Pancreas (tissue), 10 donors: ENCODE results near the gene MYO7B. TPM values are rescaled to one million over a fixed set of nuclear protein-coding genes. Genes with fewer than 3 reads are reported as not detected.

Experiments used
- ATAC-seq, 4 donors: fragments of 200-7000 bp; cut with Tn5 transposase; one replicate each; pipeline versions ENCODE4 v1.8.0 to v1.9.1; 2020; ENCODE audit warnings: mild to moderate bottlenecking in 4 of 4, moderate library complexity in 4 of 4
- DNase-seq, 6 donors: peaks; one replicate each; pipeline ENCODE4 v3.0.0-alpha.2; 2020
- FAIRE-seq: peaks from 2 replicates; lab custom pipeline; 2012; peaks lifted over from hg19 to GRCh38; lab: Jason Lieb, UNC
- H3K27ac ChIP-seq, 4 donors: fragments of 200-600 bp; sonication (generic); 1 replicate in 3 of 4; 2 replicates in 1 of 4; pipeline versions ENCODE4 v1.5.0 to v1.8.0; 2020
- H3K27me3 ChIP-seq, 4 donors: fragments of 200-600 bp; one replicate each; pipeline ENCODE4 v1.8.0; 2021
- H3K36me3 ChIP-seq, 3 donors: fragments of 200-600 bp; sonication (generic) in 1 of 3; one replicate each; pipeline versions ENCODE4 v1.5.0 to v1.8.0; 2020 to 2021
- H3K4me1 ChIP-seq, 3 donors: fragments of 200-600 bp; one replicate each; pipeline ENCODE4 v1.8.0; 2021
- H3K4me3 ChIP-seq, 4 donors: fragments of 200-600 bp; sonication (generic) in 2 of 4; one replicate each; pipeline versions ENCODE4 v1.5.0 to v1.8.0; 2020 to 2021
- H3K9me3 ChIP-seq, 4 donors: fragments of 200-600 bp; one replicate each; pipeline ENCODE4 v1.8.0; 2021
- WGBS, 2 donors: extraction: QIAGEN DNeasy Blood & Tissue Kit; methylation state at CpG; one replicate each; pipeline ENCODE4 v1.1.7; 2013; 5-methylcytosine and 5-hydroxymethylcytosine counted together
- intact Hi-C, 3 donors: fragments of 100-400 bp; cut with DNase I; formaldehyde crosslinking; loops; one replicate each; pipeline versions ENCODE4 v1.11.1 to v1.14.2; 2022
- polyA plus RNA-seq, 2 donors: library from polyadenylated mRNA; stranded (reverse); fragments of 200-250 nt; gene quantifications; one replicate each; pipeline ENCODE4 v1.2.3, GENCODE V29; 2013
- total RNA-seq, 6 donors: library from RNA; stranded (reverse); fragmentation: NEBNext Ultra II Directional in 4 of 6; extraction: Animal tissue kit (Norgen Biotek cat#: 25700) in 4 of 6; gene quantifications; one replicate each; pipeline versions ENCODE4 v1.2.1 to v1.2.4, GENCODE V29; 2021 to 2023
- TF ChIP-seq, protein P1 (sequence below), 4 donors: fragments of 200-600 bp; sonication (generic) in 3 of 4; IDR thresholded peaks; one replicate each; pipeline versions ENCODE4 v1.5.0 to v1.8.0; 2021; ENCODE audit warnings: antibody characterized with exemption in 4 of 4
- donor health status: healthy with polysubstance abuse.
- donor health status: DM: no; HTN: no; CAD: no; lungs with moderate emphysema.
- donor health status: DM: no; HTN: no; CAD: no.
- donor health status: control.
- donor health status: control.
- donor health status: Bipolar disorder and iron deficiency.
- donor health status: DM: yes; HTN: yes; CAD: no.
- donor health status: DM: no; HTN: no; CAD: no.
- donor health status: DM: no; HTN: no; CAD: no.
- donor health status: DM: yes; HTN: yes; CAD: no.

Gene MYO7B
- total and polyA plus RNA-seq, 8 donors, result 0.12 to 1.5 (median 0.83) TPM

- TF ChIP-seq, protein P1, sequence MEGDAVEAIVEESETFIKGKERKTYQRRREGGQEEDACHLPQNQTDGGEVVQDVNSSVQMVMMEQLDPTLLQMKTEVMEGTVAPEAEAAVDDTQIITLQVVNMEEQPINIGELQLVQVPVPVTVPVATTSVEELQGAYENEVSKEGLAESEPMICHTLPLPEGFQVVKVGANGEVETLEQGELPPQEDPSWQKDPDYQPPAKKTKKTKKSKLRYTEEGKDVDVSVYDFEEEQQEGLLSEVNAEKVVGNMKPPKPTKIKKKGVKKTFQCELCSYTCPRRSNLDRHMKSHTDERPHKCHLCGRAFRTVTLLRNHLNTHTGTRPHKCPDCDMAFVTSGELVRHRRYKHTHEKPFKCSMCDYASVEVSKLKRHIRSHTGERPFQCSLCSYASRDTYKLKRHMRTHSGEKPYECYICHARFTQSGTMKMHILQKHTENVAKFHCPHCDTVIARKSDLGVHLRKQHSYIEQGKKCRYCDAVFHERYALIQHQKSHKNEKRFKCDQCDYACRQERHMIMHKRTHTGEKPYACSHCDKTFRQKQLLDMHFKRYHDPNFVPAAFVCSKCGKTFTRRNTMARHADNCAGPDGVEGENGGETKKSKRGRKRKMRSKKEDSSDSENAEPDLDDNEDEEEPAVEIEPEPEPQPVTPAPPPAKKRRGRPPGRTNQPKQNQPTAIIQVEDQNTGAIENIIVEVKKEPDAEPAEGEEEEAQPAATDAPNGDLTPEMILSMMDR (IDR thresholded peaks at IDR 0.05), result no peak
- Histone ChIP-seq H3K4me3 (no peak overlapping the region), H3K9me3 (no peaks in the 10 kb centered on the region), H3K27me3 (no peaks in the 10 kb centered on the region), H3K4me1 (peaks cover 0 to 3% (median 2%) of the 10 kb centered on the region in 3 donors), H3K27ac (no peak overlapping the region), H3K36me3 (no peaks in the 10 kb centered on the region)
- DNase-seq (no peak), ATAC-seq (no peak), FAIRE-seq (no peak)
- intact Hi-C loops, result no loop called here
- WGBS, 2 donors, result 65 to 72% methylated on average over 3 of the region's 3 CpGs
Observed at GRCh38 chr2:127530245-127531140, 5.0 kb upstream of the MYO7B start.

DNA sequence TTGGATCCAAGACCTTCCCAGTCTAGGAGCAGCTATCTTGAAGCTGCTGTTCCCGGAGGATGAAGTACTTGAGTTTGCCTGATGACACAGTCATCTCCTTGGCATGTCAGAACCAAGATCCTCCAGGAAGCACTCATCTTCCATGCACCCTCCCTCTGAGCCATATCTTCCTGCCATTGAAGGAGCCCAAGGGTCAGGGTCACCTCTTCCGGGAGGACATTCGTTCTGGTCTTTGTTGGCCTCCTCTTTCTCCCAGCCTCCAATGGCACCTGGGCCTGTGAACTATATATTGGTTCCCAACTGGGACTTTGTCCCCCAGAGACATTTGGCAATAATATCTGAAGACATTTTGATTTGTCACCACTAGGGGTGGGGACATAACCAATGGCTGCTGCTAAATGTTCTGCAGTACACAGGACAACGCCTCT, 4.2 kb upstream of the MYO7B start:
- Histone ChIP-seq H3K4me1 (peaks cover 0 to 3% (median 2%) of the 10 kb centered on the region in 3 donors), H3K9me3 (no peaks in the 10 kb centered on the region), H3K27me3 (no peaks in the 10 kb centered on the region), H3K36me3 (no peaks in the 10 kb centered on the region), H3K4me3 (no peak overlapping the region), H3K27ac (no peak overlapping the region)
- intact Hi-C loops, result no loop called here
- DNase-seq (no peak), ATAC-seq (no peak), FAIRE-seq (no peak)
- TF ChIP-seq, protein P1 (IDR thresholded peaks at IDR 0.05), result no peak
- 57 to 67% methylated on average over 4 of the region's 4 CpGs for WGBS, 2 donors

DNA sequence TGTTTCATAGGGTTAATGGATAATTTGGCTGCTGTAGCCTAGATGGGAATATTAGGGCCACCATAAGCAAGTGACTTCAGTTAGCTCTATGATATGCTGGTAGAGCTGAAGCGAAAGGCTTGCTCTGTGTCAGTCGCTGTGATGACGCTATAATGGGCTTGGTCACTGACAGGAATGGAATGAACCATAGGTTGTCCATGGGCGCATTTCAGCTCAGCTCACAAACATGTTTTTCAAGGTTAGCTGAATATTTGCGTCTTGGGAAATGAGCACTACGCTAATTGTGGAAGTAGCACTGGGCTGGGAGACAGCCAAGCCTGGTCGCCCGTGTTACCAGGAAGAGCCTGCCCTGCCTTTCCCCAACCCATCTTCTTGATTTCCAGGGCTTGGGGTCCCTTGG, 3.2 kb upstream of the MYO7B start:
- ATAC-seq (no peak), FAIRE-seq (no peak)

DNA sequence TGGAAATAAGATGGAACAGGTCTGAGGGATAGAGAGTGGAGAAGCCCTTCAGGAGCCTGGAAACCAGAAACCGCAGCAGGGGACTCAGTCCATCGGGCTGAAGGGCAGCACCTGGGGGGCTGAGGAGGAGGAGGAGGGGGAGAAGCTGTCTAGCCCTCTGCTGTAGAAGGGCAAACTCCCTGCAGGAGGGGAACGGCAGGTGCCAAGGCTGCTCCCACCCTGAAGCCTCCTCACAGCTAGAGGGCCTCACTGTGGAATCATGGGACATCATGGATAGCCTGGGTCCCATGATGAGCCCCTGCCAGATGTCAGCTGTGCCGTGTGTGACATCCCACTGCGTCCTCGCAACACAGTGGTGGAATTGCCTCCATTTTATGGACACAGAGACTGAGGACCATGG, 435 bp downstream of the MYO7B start:
- 64 to 74% methylated on average over 6 of the region's 6 CpGs for WGBS, 2 donors
- FAIRE-seq, result no peak
- TF ChIP-seq, protein P1 (IDR thresholded peaks at IDR 0.05), result no peak
- Histone ChIP-seq H3K36me3 (no peaks in the 10 kb centered on the region), H3K4me3 (no peak overlapping the region), H3K27ac (no peak overlapping the region), H3K27me3 (no peaks in the 10 kb centered on the region), H3K4me1 (no peaks in the 10 kb centered on the region), H3K9me3 (no peaks in the 10 kb centered on the region)
- ATAC-seq, result no peak
- DNase-seq, result no peak
- intact Hi-C loops, result no loop called here

More for the DNA sequence above, 3.2 kb upstream of the MYO7B start:
- H3K4me1 ChIP-seq, result peaks cover 0 to 1% (median under 1%) of the 10 kb centered on the region in 3 donors
- H3K36me3 ChIP-seq, result no peaks in the 10 kb centered on the region
- TF ChIP-seq, protein P1 (IDR thresholded peaks at IDR 0.05), result no peak
- no peak overlapping the region for H3K27ac ChIP-seq
- DNase-seq, result no peak
- WGBS, 2 donors, result 82 to 83% methylated on average over 8 of the region's 8 CpGs
- no peaks in the 10 kb centered on the region for H3K9me3 ChIP-seq
- intact Hi-C loops, result no loop called here
- H3K4me3 ChIP-seq, result no peak overlapping the region
- no peaks in the 10 kb centered on the region for H3K27me3 ChIP-seq
